ENCODE measurements around the gene GRID2. TPM values are rescaled to one million over a fixed set of nuclear protein-coding genes. Genes with fewer than 3 reads are reported as not detected.

GRID2 gene
- polyA plus RNA-seq, 3 donors = 3.3 to 6.3 (median 4.8) TPM

GRCh38 chr4:92629302-92629701 is 325.5 kb downstream of the GRID2 start:
- no peak for DNase-seq (ENCODE audit: extremely low read depth in 1 of 11, low read depth in 9 of 11, low spot score in 4 of 11)

- DNase-seq (ENCODE audit: extremely low read depth in 1 of 11, low read depth in 9 of 11, low spot score in 4 of 11) = no peak
Observed at GRCh38 chr4:92634882-92635281, 331.1 kb downstream of the GRID2 start.

GRCh38 chr4:92636038-92636806 is 332.5 kb downstream of the GRID2 start:
- DNase-seq (ENCODE audit: extremely low read depth in 1 of 11, low read depth in 9 of 11, low spot score in 4 of 11) = no peak

- no peak for DNase-seq (ENCODE audit: extremely low read depth in 1 of 11, low read depth in 9 of 11, low spot score in 4 of 11)
Observed at GRCh38 chr4:92641409-92641808, 337.6 kb downstream of the GRID2 start.

GRCh38 chr4:92646826-92647225 is 343.1 kb downstream of the GRID2 start:
- no peak for DNase-seq (ENCODE audit: extremely low read depth in 1 of 11, low read depth in 9 of 11, low spot score in 4 of 11)

- no peak for DNase-seq (ENCODE audit: extremely low read depth in 1 of 11, low read depth in 9 of 11, low spot score in 4 of 11)
Observed at GRCh38 chr4:92651536-92651935, 347.8 kb downstream of the GRID2 start.

- DNase-seq (ENCODE audit: extremely low read depth in 1 of 11, low read depth in 9 of 11, low spot score in 4 of 11) = no peak
Observed at GRCh38 chr4:92654084-92654483, 350.3 kb downstream of the GRID2 start.

- DNase-seq (ENCODE audit: extremely low read depth in 1 of 11, low read depth in 9 of 11, low spot score in 4 of 11) = no peak
Observed at GRCh38 chr4:92657695-92658094, 353.9 kb downstream of the GRID2 start.

- no peak for DNase-seq (ENCODE audit: extremely low read depth in 1 of 11, low read depth in 9 of 11, low spot score in 4 of 11)
Observed at GRCh38 chr4:92658318-92658717, 354.6 kb downstream of the GRID2 start.

- no peak for DNase-seq (ENCODE audit: extremely low read depth in 1 of 11, low read depth in 9 of 11, low spot score in 4 of 11)
Observed at GRCh38 chr4:92677805-92678204, 374.0 kb downstream of the GRID2 start.

GRCh38 chr4:92678292-92678691 is 374.5 kb downstream of the GRID2 start:
- DNase-seq (ENCODE audit: extremely low read depth in 1 of 11, low read depth in 9 of 11, low spot score in 4 of 11) = no peak

GRCh38 chr4:92679149-92679548 is 375.4 kb downstream of the GRID2 start:
- DNase-seq (ENCODE audit: extremely low read depth in 1 of 11, low read depth in 9 of 11, low spot score in 4 of 11) = no peak

GRCh38 chr4:92714640-92715039 is 410.9 kb downstream of the GRID2 start:
- no peak for DNase-seq (ENCODE audit: extremely low read depth in 1 of 11, low read depth in 9 of 11, low spot score in 4 of 11)

- peak in 3 of 11 donors; percentile 1 to 4 (median 4) for DNase-seq (ENCODE audit: extremely low read depth in 1 of 11, low read depth in 9 of 11, low spot score in 4 of 11)
Observed at GRCh38 chr4:92733231-92733630, 429.5 kb downstream of the GRID2 start.

GRCh38 chr4:92735025-92735665 is 431.4 kb downstream of the GRID2 start:
- DNase-seq (ENCODE audit: extremely low read depth in 1 of 11, low read depth in 9 of 11, low spot score in 4 of 11) = no peak

- DNase-seq (ENCODE audit: extremely low read depth in 1 of 11, low read depth in 9 of 11, low spot score in 4 of 11) = no peak
Observed at GRCh38 chr4:92760433-92760832, 456.7 kb downstream of the GRID2 start.

- no peak for DNase-seq (ENCODE audit: extremely low read depth in 1 of 11, low read depth in 9 of 11, low spot score in 4 of 11)
Observed at GRCh38 chr4:92776080-92776479, 472.3 kb downstream of the GRID2 start.

- DNase-seq (ENCODE audit: extremely low read depth in 1 of 11, low read depth in 9 of 11, low spot score in 4 of 11) = no peak
Observed at GRCh38 chr4:92789741-92790140, 486.0 kb downstream of the GRID2 start.

- DNase-seq (ENCODE audit: extremely low read depth in 1 of 11, low read depth in 9 of 11, low spot score in 4 of 11) = no peak
Observed at GRCh38 chr4:92791871-92792440, 488.2 kb downstream of the GRID2 start.

- no peak for DNase-seq (ENCODE audit: extremely low read depth in 1 of 11, low read depth in 9 of 11, low spot score in 4 of 11)
Observed at GRCh38 chr4:92809381-92809780, 505.6 kb downstream of the GRID2 start.

All from renal cortex interstitium (tissue), 11 donors.